ENCODE data around the gene CD22. TPM values are rescaled to one million over a fixed set of nuclear protein-coding genes. Genes with fewer than 3 reads are reported as not detected.

The CD22 gene
- total RNA-seq, 1 experiment from 2014 or later: not detected

GRCh38 chr19:35301961-35302360 lies 27.0 kb upstream of the CD22 start:
- POLR2A ChIA-PET: no interaction called here
- CTCF ChIA-PET: no interaction called here
- DNase-seq: no peak

GRCh38 chr19:35302446-35302845 lies 26.5 kb upstream of the CD22 start:
- Histone ChIP-seq H3K4me1 (peaks cover 7% of the 10 kb centered on the region; the same call in 1 of the 2 replicates), H3K9me3 (no peaks in the 10 kb centered on the region), H3K36me3 (ENCODE audit: control insufficient read depth, insufficient read depth, low read length) (no peaks in the 10 kb centered on the region), H3K27me3 (replicated peaks; ENCODE audit: control insufficient read depth, insufficient read depth, low read length) (no peaks in the 10 kb centered on the region), H3K4me3 (ENCODE audit: low read depth, low read length) (no peak overlapping the region)
- BruUV-seq (replicated peaks): no TSS peak
- no peaks in the 10 kb centered on the region for H3K9me3 Mint-ChIP-seq (ENCODE audit: unreplicated experiment)
- no peak for TF ChIP-seq CTCF (IDR thresholded peaks at IDR 0.05; ENCODE audit: insufficient read depth in 1 of 2, low read depth in 1 of 2, low read length in 1 of 2, severe bottlenecking in 1 of 2, unreplicated experiment in 1 of 2)
- no peak for DNase-seq
- ChIA-PET CTCF (no interaction called here), POLR2A (no interaction called here)
- H3K4me1 Mint-ChIP-seq (ENCODE audit: low read depth, unreplicated experiment): no peaks in the 10 kb centered on the region
- H3K4me3 Mint-ChIP-seq (ENCODE audit: unreplicated experiment): no peak overlapping the region
- H3K27ac Mint-ChIP-seq (ENCODE audit: unreplicated experiment): no peak overlapping the region
- H3K27me3 Mint-ChIP-seq (ENCODE audit: insufficient read depth, unreplicated experiment): no peaks in the 10 kb centered on the region
- no peaks in the 10 kb centered on the region for H3K36me3 Mint-ChIP-seq (ENCODE audit: insufficient read depth, unreplicated experiment)
- intact Hi-C loops (cut with micrococcal nuclease; ENCODE audit: unreplicated experiment): no loop called here

More at GRCh38 chr19:35301961-35302360, 27.0 kb upstream of the CD22 start:
- TF ChIP-seq CTCF (IDR thresholded peaks at IDR 0.05; ENCODE audit: insufficient read depth in 1 of 2, low read depth in 1 of 2, low read length in 1 of 2, severe bottlenecking in 1 of 2, unreplicated experiment in 1 of 2): no peak
- H3K27me3 Mint-ChIP-seq (ENCODE audit: insufficient read depth, unreplicated experiment): no peaks in the 10 kb centered on the region
- Histone ChIP-seq H3K4me3 (ENCODE audit: low read depth, low read length) (no peak overlapping the region), H3K36me3 (ENCODE audit: control insufficient read depth, insufficient read depth, low read length) (no peaks in the 10 kb centered on the region), H3K27me3 (replicated peaks; ENCODE audit: control insufficient read depth, insufficient read depth, low read length) (no peaks in the 10 kb centered on the region), H3K4me1 (peaks cover 3% of the 10 kb centered on the region; the same call in 1 of the 2 replicates), H3K9me3 (no peaks in the 10 kb centered on the region)
- H3K9me3 Mint-ChIP-seq (ENCODE audit: unreplicated experiment): no peaks in the 10 kb centered on the region
- no TSS peak for BruUV-seq (replicated peaks)
- intact Hi-C loops (cut with micrococcal nuclease; ENCODE audit: unreplicated experiment): no loop called here
- H3K4me1 Mint-ChIP-seq (ENCODE audit: low read depth, unreplicated experiment): no peaks in the 10 kb centered on the region
- no peak overlapping the region for H3K4me3 Mint-ChIP-seq (ENCODE audit: unreplicated experiment)
- no peak overlapping the region for H3K27ac Mint-ChIP-seq (ENCODE audit: unreplicated experiment)
- H3K36me3 Mint-ChIP-seq (ENCODE audit: insufficient read depth, unreplicated experiment): no peaks in the 10 kb centered on the region

GRCh38 chr19:35303357-35303915 lies 25.6 kb upstream of the CD22 start:
- no peak for DNase-seq
- H3K4me1 ChIP-seq: peaks cover 7% of the 10 kb centered on the region; the same call in 1 of the 2 replicates
- no peak for TF ChIP-seq CTCF (IDR thresholded peaks at IDR 0.05; ENCODE audit: insufficient read depth in 1 of 2, low read depth in 1 of 2, low read length in 1 of 2, severe bottlenecking in 1 of 2, unreplicated experiment in 1 of 2)
- POLR2A ChIA-PET: no interaction called here
- no peaks in the 10 kb centered on the region for H3K36me3 ChIP-seq (ENCODE audit: control insufficient read depth, insufficient read depth, low read length)
- no peak overlapping the region for H3K4me3 ChIP-seq (ENCODE audit: low read depth, low read length)
- H3K9me3 Mint-ChIP-seq (ENCODE audit: unreplicated experiment): no peaks in the 10 kb centered on the region
- H3K4me1 Mint-ChIP-seq (ENCODE audit: low read depth, unreplicated experiment): no peaks in the 10 kb centered on the region
- no TSS peak for BruUV-seq (replicated peaks)
- CTCF ChIA-PET: no interaction called here
- no peaks in the 10 kb centered on the region for H3K27me3 Mint-ChIP-seq (ENCODE audit: insufficient read depth, unreplicated experiment)
- intact Hi-C loops (cut with micrococcal nuclease; ENCODE audit: unreplicated experiment): no loop called here
- no peaks in the 10 kb centered on the region for H3K9me3 ChIP-seq
- no peaks in the 10 kb centered on the region for H3K27me3 ChIP-seq (replicated peaks; ENCODE audit: control insufficient read depth, insufficient read depth, low read length)
- H3K36me3 Mint-ChIP-seq (ENCODE audit: insufficient read depth, unreplicated experiment): no peaks in the 10 kb centered on the region
- H3K4me3 Mint-ChIP-seq (ENCODE audit: unreplicated experiment): no peak overlapping the region
- no peak overlapping the region for H3K27ac Mint-ChIP-seq (ENCODE audit: unreplicated experiment)
